Measurements from ENCODE around the gene SIAE. TPM values are rescaled to one million over a fixed set of nuclear protein-coding genes. Genes with fewer than 3 reads are reported as not detected.

The SIAE gene
- total and polyA plus RNA-seq, 2 experiments from 2014 or later, result 24.0 to 35.5 TPM

GRCh38 chr11:124648610-124649009 is 24.9 kb downstream of the SIAE start:
- no peaks in the 10 kb centered on the region for H3K36me3 ChIP-seq (replicated peaks; ENCODE audit: insufficient read depth, low read depth)
- 82% methylated on average over 6 of the region's 6 CpGs for WGBS (ENCODE audit: low lambda C conversion rate, missing lambda C conversion rate)

GRCh38 chr11:124646148-124646547 is 27.4 kb downstream of the SIAE start:
- no peaks in the 10 kb centered on the region for H3K27me3 ChIP-seq
- H3K27ac ChIP-seq, result no peak overlapping the region
- no peaks in the 10 kb centered on the region for H3K9me3 ChIP-seq (ENCODE audit: low read depth)
- no peak overlapping the region for H2AFZ ChIP-seq
- H3K36me3 ChIP-seq (replicated peaks; ENCODE audit: insufficient read depth, low read depth), result no peaks in the 10 kb centered on the region
- no peaks in the 10 kb centered on the region for H3K4me1 ChIP-seq (ENCODE audit: insufficient read depth)
- no peak for TF ChIP-seq EZH2 (IDR thresholded peaks at IDR 0.05; ENCODE audit: borderline replicate concordance)
- no peak for TF ChIP-seq CTCF (IDR thresholded peaks at IDR 0.05; ENCODE audit: poor library complexity)
- TF ChIP-seq EZH2phosphoT487 (IDR thresholded peaks at IDR 0.05; ENCODE audit: low read depth, severe bottlenecking, unreplicated experiment), result no peak
- 81% methylated on average over 3 of the region's 3 CpGs for WGBS (ENCODE audit: low lambda C conversion rate, missing lambda C conversion rate)
- H3K4me3 ChIP-seq, result no peak overlapping the region
- H3K4me2 ChIP-seq, result no peak overlapping the region
- H3K9me2 ChIP-seq (replicated peaks; ENCODE audit: insufficient read depth), result no peaks in the 10 kb centered on the region
- H4K20me1 ChIP-seq (ENCODE audit: insufficient read depth, poor library complexity, severe bottlenecking), result no peaks in the 10 kb centered on the region
- no peak for DNase-seq (ENCODE audit: low spot score)
- H3K79me2 ChIP-seq, result no peaks in the 10 kb centered on the region

More at GRCh38 chr11:124648610-124649009, 24.9 kb downstream of the SIAE start:
- DNase-seq (ENCODE audit: low spot score), result no peak
- H3K4me3 ChIP-seq, result no peak overlapping the region
- H3K27ac ChIP-seq, result no peak overlapping the region
- TF ChIP-seq EZH2phosphoT487 (IDR thresholded peaks at IDR 0.05; ENCODE audit: low read depth, severe bottlenecking, unreplicated experiment) (no peak), EZH2 (IDR thresholded peaks at IDR 0.05; ENCODE audit: borderline replicate concordance) (no peak), CTCF (IDR thresholded peaks at IDR 0.05; ENCODE audit: poor library complexity) (no peak)
- H3K27me3 ChIP-seq, result no peaks in the 10 kb centered on the region
- H3K9me2 ChIP-seq (replicated peaks; ENCODE audit: insufficient read depth), result no peaks in the 10 kb centered on the region
- no peak overlapping the region for H2AFZ ChIP-seq
- H4K20me1 ChIP-seq (ENCODE audit: insufficient read depth, poor library complexity, severe bottlenecking), result no peaks in the 10 kb centered on the region
- no peaks in the 10 kb centered on the region for H3K4me1 ChIP-seq (ENCODE audit: insufficient read depth)
- H3K4me2 ChIP-seq, result no peak overlapping the region
- H3K9me3 ChIP-seq (ENCODE audit: low read depth), result no peaks in the 10 kb centered on the region
- H3K79me2 ChIP-seq, result no peaks in the 10 kb centered on the region

GRCh38 chr11:124644426-124645280 is 28.9 kb downstream of the SIAE start:
- TF ChIP-seq EZH2phosphoT487 (IDR thresholded peaks at IDR 0.05; ENCODE audit: low read depth, severe bottlenecking, unreplicated experiment) (no peak), CTCF (IDR thresholded peaks at IDR 0.05; ENCODE audit: poor library complexity) (peak; percentile 72)
- Histone ChIP-seq H3K4me1 (ENCODE audit: insufficient read depth) (no peaks in the 10 kb centered on the region), H3K27ac (no peak overlapping the region), H3K9me2 (replicated peaks; ENCODE audit: insufficient read depth) (no peaks in the 10 kb centered on the region), H3K4me3 (no peak overlapping the region), H2AFZ (peak overlapping the region; percentile 24), H3K27me3 (no peaks in the 10 kb centered on the region), H3K36me3 (replicated peaks; ENCODE audit: insufficient read depth, low read depth) (no peaks in the 10 kb centered on the region), H4K20me1 (ENCODE audit: insufficient read depth, poor library complexity, severe bottlenecking) (no peaks in the 10 kb centered on the region), H3K4me2 (peak overlapping the region; percentile 64), H3K79me2 (no peaks in the 10 kb centered on the region), H3K9me3 (ENCODE audit: low read depth) (no peaks in the 10 kb centered on the region)
- WGBS (ENCODE audit: low lambda C conversion rate, missing lambda C conversion rate), result 23% methylated on average over 16 of the region's 16 CpGs
- DNase-seq (ENCODE audit: low spot score), result peak; percentile 74

Measured in hepatocyte (in vitro differentiated cells).